K562 (cell line): ENCODE results near the gene GORASP1. TPM values are rescaled to one million over a fixed set of nuclear protein-coding genes. Genes with fewer than 3 reads are reported as not detected.

Source experiments
- CREB3 ChIP-seq: fragments of 450-650 bp; conservative IDR thresholded peaks from 2 replicates; pipeline ENCODE4 v1.6.1; 2016; ENCODE audit warnings: missing genetic modification characterization, low read depth, mild to moderate bottlenecking, missing compliant biosample characterization, moderate library complexity
- FOXK2 ChIP-seq, 2 experiments: fragments of 450-650 bp; IDR thresholded peaks in 1 of 2; conservative IDR thresholded peaks in 1 of 2; 2 replicates each; pipeline ENCODE4 v1.6.1; 2016; ENCODE audit warnings: low read depth in 2 of 2, mild to moderate bottlenecking in 1 of 2
- GTF2B ChIP-seq: IDR thresholded peaks from 2 replicates; pipeline ENCODE4 v1.6.1; 2011; ENCODE audit not compliant: insufficient read length; ENCODE audit errors: extremely low read depth
- HLTF ChIP-seq: fragments of 450-650 bp; IDR thresholded peaks from 2 replicates; pipeline ENCODE4 v1.6.1; 2016
- HMGN3 ChIP-seq: IDR thresholded peaks from 2 replicates; pipeline ENCODE4 v1.6.1; 2011; ENCODE audit warnings: borderline replicate concordance, low read depth, mild to moderate bottlenecking, mixed read lengths, low read length; ENCODE audit not compliant: insufficient read length; ENCODE audit errors: extremely low read depth
- HNRNPK ChIP-seq: fragments of 200-400 bp; formaldehyde crosslinking; IDR thresholded peaks from one replicate; pipeline ENCODE4 v1.6.1; 2018; ENCODE audit warnings: mild to moderate bottlenecking, low read depth, low read length; ENCODE audit not compliant: poor library complexity, severe bottlenecking
- MECOM ChIP-seq: fragments of 250-450 bp; sonication (Bioruptor Pico); IDR thresholded peaks from 2 replicates; pipeline ENCODE4 v1.8.0; 2022; ENCODE audit warnings: inconsistent platforms
- MTA2 ChIP-seq: fragments of 450-650 bp; IDR thresholded peaks from 2 replicates; pipeline ENCODE4 v1.6.1; 2016; ENCODE audit warnings: low read depth
- POLR2G ChIP-seq: fragments of 200-400 bp; formaldehyde crosslinking; IDR thresholded peaks from 2 replicates; pipeline ENCODE4 v1.6.1; 2017; ENCODE audit warnings: low read depth, mild to moderate bottlenecking, antibody characterized with exemption, low read length, moderate library complexity
- SIN3B ChIP-seq: fragments of 450-650 bp; IDR thresholded peaks from 2 replicates; pipeline ENCODE4 v1.6.1; 2017; ENCODE audit warnings: low read depth, mild to moderate bottlenecking, moderate library complexity
- ZNF512 ChIP-seq: IDR thresholded peaks from 2 replicates; pipeline ENCODE4 v1.6.1; 2016; ENCODE audit warnings: missing genetic modification characterization, missing compliant biosample characterization
- polyA plus RNA-seq, 8 experiments: library from polyadenylated mRNA; depleted of rRNA in 4 of 8; stranded (reverse) in 5 of 8; unstranded in 3 of 8; fragments of >200 nt; fragmentation: Nextera tagmentation in 2 of 8; fragmentation: Illumina TruSeq in 1 of 8; extraction: Ambion mirVana in 2 of 8; extraction: Trizol in 1 of 8; gene quantifications; 2 replicates each; pipeline versions ENCODE4 v1.2.1 to v1.2.3, GENCODE V29; 2011 to 2014; ENCODE audit warnings: inconsistent platforms in 1 of 8, missing spikeins in 1 of 8
- total RNA-seq, 7 experiments: library from RNA; depleted of rRNA in 6 of 7; stranded (reverse); fragments of >200 nt in 6 of 7; fragmentation: Illumina TruSeq in 2 of 7; extraction: Trizol in 2 of 7; gene quantifications; 2 replicates each; pipeline versions ENCODE4 v1.2.1 to v1.2.3, GENCODE V29; 2011 to 2021; ENCODE audit warnings: low replicate concordance in 1 of 7
- TF ChIP-seq, protein P1 (sequence below): sonication (generic); formaldehyde crosslinking; IDR thresholded peaks from 2 replicates; pipeline ENCODE4 v1.8.1; 2023; ENCODE audit warnings: mild to moderate bottlenecking, missing genetic modification reagents
- TF ChIP-seq, protein P2 (sequence below), 2 experiments: fragments of 200-800 bp in 1 of 2; sonication (Bioruptor generic) in 1 of 2; sonication (generic) in 1 of 2; formaldehyde crosslinking in 1 of 2; IDR thresholded peaks in 1 of 2; conservative IDR thresholded peaks in 1 of 2; 2 replicates each; pipeline versions ENCODE4 v1.5.0 to v1.6.1; 2016 to 2020; ENCODE audit warnings: missing compliant biosample characterization in 1 of 2, missing genetic modification characterization in 1 of 2, missing genetic modification reagents in 1 of 2
- TF ChIP-seq, protein P3 (sequence below): sonication (generic); formaldehyde crosslinking; IDR thresholded peaks from 2 replicates; pipeline ENCODE4 v1.8.1; 2023; ENCODE audit warnings: mild to moderate bottlenecking, missing genetic modification reagents

The GORASP1 gene
- total and polyA plus RNA-seq, 9 of the 15 experiments (the other 6 are each of a cell fraction or from before 2014, with no cell fraction given): 8.4 to 87.9 (median 67.6) TPM

GRCh38 chr3:39051649-39052561, 55.5 kb downstream of the GORASP1 start, which contains the start of the genes SCN11A and WDR48 (continued):
- peak; percentile 97 for TF ChIP-seq POLR2G
- TF ChIP-seq HLTF: 0 out of 2 replicates have a peak, but pooled peaks have one; percentile 9
- TF ChIP-seq MECOM (CRISPR knock-in tag): peak; percentile 57; the same call in 1 of the 2 replicates
- TF ChIP-seq HMGN3: peak; percentile 64
- TF ChIP-seq GTF2B: peak; percentile 27
- no peak for TF ChIP-seq ZNF512
- peak; percentile 97 for TF ChIP-seq SIN3B
- TF ChIP-seq, protein P1, sequence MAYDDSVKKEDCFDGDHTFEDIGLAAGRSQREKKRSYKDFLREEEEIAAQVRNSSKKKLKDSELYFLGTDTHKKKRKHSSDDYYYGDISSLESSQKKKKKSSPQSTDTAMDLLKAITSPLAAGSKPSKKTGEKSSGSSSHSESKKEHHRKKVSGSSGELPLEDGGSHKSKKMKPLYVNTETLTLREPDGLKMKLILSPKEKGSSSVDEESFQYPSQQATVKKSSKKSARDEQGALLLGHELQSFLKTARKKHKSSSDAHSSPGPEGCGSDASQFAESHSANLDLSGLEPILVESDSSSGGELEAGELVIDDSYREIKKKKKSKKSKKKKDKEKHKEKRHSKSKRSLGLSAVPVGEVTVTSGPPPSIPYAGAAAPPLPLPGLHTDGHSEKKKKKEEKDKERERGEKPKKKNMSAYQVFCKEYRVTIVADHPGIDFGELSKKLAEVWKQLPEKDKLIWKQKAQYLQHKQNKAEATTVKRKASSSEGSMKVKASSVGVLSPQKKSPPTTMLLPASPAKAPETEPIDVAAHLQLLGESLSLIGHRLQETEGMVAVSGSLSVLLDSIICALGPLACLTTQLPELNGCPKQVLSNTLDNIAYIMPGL (CRISPR knock-in tag): 0 out of 2 replicates have a peak, but pooled peaks have one; percentile 50
- TF ChIP-seq HNRNPK: no peak
- no peak for TF ChIP-seq MTA2
- TF ChIP-seq FOXK2 (conservative IDR thresholded peaks at IDR 0.05 in 1 of 2, IDR thresholded peaks at IDR 0.05 in 1 of 2; ENCODE audit: low read depth in 2 of 2): peak; percentile 99 to 100
- TF ChIP-seq, protein P2, sequence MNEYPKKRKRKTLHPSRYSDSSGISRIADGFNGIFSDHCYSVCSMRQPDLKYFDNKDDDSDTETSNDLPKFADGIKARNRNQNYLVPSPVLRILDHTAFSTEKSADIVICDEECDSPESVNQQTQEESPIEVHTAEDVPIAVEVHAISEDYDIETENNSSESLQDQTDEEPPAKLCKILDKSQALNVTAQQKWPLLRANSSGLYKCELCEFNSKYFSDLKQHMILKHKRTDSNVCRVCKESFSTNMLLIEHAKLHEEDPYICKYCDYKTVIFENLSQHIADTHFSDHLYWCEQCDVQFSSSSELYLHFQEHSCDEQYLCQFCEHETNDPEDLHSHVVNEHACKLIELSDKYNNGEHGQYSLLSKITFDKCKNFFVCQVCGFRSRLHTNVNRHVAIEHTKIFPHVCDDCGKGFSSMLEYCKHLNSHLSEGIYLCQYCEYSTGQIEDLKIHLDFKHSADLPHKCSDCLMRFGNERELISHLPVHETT (CRISPR knock-in tag; conservative IDR thresholded peaks at IDR 0.05 in 1 of 2, IDR thresholded peaks at IDR 0.05 in 1 of 2): peak in 1 of 2 experiments; percentile 70; a peak in 2 of 4 replicates
- TF ChIP-seq, protein P3, sequence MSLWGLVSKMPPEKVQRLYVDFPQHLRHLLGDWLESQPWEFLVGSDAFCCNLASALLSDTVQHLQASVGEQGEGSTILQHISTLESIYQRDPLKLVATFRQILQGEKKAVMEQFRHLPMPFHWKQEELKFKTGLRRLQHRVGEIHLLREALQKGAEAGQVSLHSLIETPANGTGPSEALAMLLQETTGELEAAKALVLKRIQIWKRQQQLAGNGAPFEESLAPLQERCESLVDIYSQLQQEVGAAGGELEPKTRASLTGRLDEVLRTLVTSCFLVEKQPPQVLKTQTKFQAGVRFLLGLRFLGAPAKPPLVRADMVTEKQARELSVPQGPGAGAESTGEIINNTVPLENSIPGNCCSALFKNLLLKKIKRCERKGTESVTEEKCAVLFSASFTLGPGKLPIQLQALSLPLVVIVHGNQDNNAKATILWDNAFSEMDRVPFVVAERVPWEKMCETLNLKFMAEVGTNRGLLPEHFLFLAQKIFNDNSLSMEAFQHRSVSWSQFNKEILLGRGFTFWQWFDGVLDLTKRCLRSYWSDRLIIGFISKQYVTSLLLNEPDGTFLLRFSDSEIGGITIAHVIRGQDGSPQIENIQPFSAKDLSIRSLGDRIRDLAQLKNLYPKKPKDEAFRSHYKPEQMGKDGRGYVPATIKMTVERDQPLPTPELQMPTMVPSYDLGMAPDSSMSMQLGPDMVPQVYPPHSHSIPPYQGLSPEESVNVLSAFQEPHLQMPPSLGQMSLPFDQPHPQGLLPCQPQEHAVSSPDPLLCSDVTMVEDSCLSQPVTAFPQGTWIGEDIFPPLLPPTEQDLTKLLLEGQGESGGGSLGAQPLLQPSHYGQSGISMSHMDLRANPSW (CRISPR knock-in tag): peak; percentile 51; the same call in 1 of the 2 replicates
- peak; percentile 78; the same call in 1 of the 2 replicates for TF ChIP-seq CREB3 (tag)
